Measurements from ENCODE around the gene ERVH48-1.

Gene ERVH48-1

GRCh38 chr21:42892931-42893755 is 32.3 kb downstream of the ERVH48-1 start, which contains the start of gene NDUFV3 (continued):
- TF ChIP-seq ZNF26 (tag by site-specific recombination; IDR thresholded peaks at IDR 0.05) (no peak), ZFP41 (tag by site-specific recombination; IDR thresholded peaks at IDR 0.05; ENCODE audit: borderline replicate concordance) (no peak), ZNF341 (tag by site-specific recombination; IDR thresholded peaks at IDR 0.05; ENCODE audit: low read depth) (peak; percentile 77), ZBTB21 (tag by site-specific recombination; IDR thresholded peaks at IDR 0.05) (peak; percentile 4; the same call in 1 of the 2 replicates), ZNF426 (tag by site-specific recombination; IDR thresholded peaks at IDR 0.05) (no peak), ZBTB49 (tag by site-specific recombination; IDR thresholded peaks at IDR 0.05; ENCODE audit: low read depth) (no peak), ZNF404 (tag by site-specific recombination; IDR thresholded peaks at IDR 0.05) (no peak), ZNF530 (tag by site-specific recombination; IDR thresholded peaks at IDR 0.05; ENCODE audit: low read depth) (no peak), ZNF624 (tag by site-specific recombination; IDR thresholded peaks at IDR 0.05) (no peak), ZNF157 (tag by site-specific recombination; IDR thresholded peaks at IDR 0.05) (no peak), ZNF362 (tag by site-specific recombination; IDR thresholded peaks at IDR 0.05) (no peak), ZNF280D (tag by site-specific recombination; IDR thresholded peaks at IDR 0.05) (no peak), ELK4 (IDR thresholded peaks at IDR 0.05; ENCODE audit: borderline replicate concordance, low read depth, low read length) (no peak), ZNF302 (tag by site-specific recombination; IDR thresholded peaks at IDR 0.05; ENCODE audit: low read depth) (no peak), KLF10 (tag by site-specific recombination; IDR thresholded peaks at IDR 0.05) (peak; percentile 84; the same call in 1 of the 2 replicates), ZNF211 (tag by site-specific recombination; IDR thresholded peaks at IDR 0.05; ENCODE audit: low read depth) (no peak), PRDM6 (tag by site-specific recombination; IDR thresholded peaks at IDR 0.05) (no peak), ZNF561 (tag by site-specific recombination; IDR thresholded peaks at IDR 0.05; ENCODE audit: borderline replicate concordance) (peak; percentile 86), ZSCAN16 (tag by site-specific recombination; IDR thresholded peaks at IDR 0.05) (no peak), ZNF629 (tag by site-specific recombination; IDR thresholded peaks at IDR 0.05) (peak; percentile 81; the same call in 1 of the 2 replicates), ZNF266 (tag by site-specific recombination; IDR thresholded peaks at IDR 0.05; ENCODE audit: low read depth) (no peak), ZSCAN4 (tag by site-specific recombination; IDR thresholded peaks at IDR 0.05) (no peak), KLF16 (tag by site-specific recombination; IDR thresholded peaks at IDR 0.05) (peak; percentile 63; the same call in 1 of the 2 replicates), ZNF449 (tag by site-specific recombination; IDR thresholded peaks at IDR 0.05) (peak; percentile 77; the same call in 1 of the 2 replicates), ZXDB (tag by site-specific recombination; IDR thresholded peaks at IDR 0.05) (peak; percentile 87)

Measured in HEK293 (cell line).